ENCODE results near the gene GSAP.
"Not testable (repeated sequence)": the region's sequence is repeated elsewhere in the genome, so short reads cannot be mapped to it uniquely, and the experiment has no call there.

GSAP gene, protein sequence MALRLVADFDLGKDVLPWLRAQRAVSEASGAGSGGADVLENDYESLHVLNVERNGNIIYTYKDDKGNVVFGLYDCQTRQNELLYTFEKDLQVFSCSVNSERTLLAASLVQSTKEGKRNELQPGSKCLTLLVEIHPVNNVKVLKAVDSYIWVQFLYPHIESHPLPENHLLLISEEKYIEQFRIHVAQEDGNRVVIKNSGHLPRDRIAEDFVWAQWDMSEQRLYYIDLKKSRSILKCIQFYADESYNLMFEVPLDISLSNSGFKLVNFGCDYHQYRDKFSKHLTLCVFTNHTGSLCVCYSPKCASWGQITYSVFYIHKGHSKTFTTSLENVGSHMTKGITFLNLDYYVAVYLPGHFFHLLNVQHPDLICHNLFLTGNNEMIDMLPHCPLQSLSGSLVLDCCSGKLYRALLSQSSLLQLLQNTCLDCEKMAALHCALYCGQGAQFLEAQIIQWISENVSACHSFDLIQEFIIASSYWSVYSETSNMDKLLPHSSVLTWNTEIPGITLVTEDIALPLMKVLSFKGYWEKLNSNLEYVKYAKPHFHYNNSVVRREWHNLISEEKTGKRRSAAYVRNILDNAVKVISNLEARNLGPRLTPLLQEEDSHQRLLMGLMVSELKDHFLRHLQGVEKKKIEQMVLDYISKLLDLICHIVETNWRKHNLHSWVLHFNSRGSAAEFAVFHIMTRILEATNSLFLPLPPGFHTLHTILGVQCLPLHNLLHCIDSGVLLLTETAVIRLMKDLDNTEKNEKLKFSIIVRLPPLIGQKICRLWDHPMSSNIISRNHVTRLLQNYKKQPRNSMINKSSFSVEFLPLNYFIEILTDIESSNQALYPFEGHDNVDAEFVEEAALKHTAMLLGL

DNA sequence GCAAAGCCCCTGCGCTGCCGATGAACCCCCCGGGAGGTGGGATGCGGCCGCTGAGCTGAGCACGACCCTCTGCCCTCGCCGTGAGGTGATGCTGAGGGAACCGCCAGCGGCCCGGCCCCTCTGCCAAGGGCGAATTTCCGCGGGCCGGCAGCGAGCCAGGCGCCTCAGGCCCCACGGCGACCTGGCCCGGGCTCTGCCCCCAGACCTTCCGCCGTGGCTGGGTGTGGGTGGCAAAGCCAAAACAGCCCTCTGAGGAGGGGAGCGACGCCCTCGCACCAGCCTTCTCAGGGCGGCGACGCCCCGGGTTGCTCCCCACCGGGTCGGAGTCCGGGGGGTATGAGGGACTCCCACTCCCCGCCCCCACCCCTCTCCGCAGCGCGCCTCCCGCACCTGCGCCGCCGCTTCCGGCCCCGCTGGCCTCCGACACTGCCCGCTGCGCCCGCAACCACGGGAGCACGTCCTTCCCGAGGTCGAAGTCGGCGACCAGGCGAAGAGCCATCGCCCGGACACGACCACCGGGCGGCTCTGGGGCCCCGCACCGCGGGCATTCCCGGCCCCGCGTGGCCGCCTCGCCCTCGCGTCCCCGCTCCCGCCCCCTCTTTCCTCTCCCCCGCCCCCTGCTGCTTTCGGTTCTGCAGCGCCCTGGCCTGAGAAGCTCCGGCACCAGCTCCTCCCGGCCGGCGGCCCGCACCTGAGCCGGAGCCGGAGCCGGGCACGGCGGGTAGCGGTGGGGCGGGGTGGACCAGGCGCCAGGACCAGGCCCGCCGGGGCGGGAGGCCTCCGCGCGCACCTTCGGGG is at the start of gene GSAP:
TSS of gene GSAP (minus strand) at position 527 of the 798 bp plus-strand sequence. CDS start at position 499, 28 bp downstream.
- DNase-seq, result peak; percentile 75

DNA sequence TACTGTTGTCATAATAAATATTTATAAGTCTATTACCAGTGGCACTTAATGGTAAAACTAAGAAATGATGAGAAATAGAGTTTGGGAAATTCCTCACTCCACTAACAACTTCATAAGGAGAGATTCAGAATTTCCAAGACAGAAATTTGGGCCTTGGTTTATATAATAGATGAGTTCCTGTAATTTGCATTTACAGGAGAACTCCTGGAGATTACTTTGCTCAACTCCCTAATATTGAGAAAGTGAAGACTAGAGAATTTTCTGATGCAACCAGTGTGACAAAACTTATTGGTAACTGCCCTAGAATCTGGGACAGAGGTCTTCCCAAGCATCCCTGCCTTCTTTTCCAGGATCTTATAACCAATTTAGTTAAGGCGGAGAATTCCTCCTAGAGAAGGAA is 49.1 kb upstream of the GSAP start:
- peak; percentile 87 for DNase-seq

DNA sequence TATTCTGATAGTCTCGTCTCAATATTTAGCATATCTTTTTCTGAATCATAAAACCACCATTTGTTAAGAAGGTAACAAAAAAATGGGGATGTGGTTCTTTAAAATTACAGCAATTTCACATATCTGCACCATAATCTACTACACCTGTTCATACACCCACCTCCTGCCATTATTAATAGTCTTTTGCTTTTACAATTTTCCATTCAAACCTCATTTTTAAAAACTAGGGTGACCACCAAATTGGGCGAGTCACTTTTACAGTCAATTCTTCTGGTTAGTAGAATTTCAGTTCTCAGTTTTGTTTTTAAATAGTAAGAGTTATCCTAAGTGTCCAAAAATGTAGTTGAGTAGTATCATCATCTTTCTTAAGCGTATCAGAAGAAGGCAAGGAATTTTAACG is 48.4 kb upstream of the GSAP start:
- no peak for DNase-seq

DNA sequence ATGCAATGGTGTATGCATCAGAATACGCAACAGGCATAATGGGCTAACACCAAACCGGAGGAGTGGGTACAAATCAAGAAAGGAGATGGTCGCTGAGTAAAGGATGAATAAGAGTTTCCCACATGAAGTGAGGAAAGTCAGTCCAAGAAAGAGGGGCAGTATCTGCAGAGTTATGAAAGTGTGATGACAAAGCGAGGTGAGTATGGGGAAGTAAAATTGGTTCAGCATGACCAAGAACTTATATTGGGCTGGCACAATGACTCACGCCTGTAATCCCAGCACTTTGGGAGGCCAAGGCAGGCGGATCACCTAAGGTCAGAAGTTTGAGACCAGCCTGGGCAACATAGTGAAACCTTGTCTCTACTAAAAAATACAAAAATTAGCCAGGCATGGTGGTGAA is 47.5 kb upstream of the GSAP start:
- DNase-seq, result peak; percentile 97

DNA sequence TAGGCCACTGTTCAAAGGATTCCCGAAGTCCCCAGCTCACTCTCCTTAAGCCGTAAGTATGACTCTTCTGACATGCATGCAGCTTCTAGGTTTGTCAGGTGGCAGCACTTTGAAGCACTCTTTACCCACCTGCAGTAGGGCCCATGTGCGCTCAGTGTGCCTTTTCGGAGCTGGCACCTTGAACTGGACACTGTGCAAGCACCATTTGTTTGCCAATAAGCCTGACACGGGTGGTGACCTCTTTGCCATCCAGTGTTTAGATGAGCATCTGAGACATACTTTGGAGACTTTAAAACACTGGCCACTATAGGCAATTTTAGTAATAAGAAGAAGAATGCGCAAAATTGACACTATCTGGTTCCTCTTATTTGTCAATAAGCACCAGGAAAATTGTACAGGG is 45.7 kb upstream of the GSAP start:
- no peak for DNase-seq

DNA sequence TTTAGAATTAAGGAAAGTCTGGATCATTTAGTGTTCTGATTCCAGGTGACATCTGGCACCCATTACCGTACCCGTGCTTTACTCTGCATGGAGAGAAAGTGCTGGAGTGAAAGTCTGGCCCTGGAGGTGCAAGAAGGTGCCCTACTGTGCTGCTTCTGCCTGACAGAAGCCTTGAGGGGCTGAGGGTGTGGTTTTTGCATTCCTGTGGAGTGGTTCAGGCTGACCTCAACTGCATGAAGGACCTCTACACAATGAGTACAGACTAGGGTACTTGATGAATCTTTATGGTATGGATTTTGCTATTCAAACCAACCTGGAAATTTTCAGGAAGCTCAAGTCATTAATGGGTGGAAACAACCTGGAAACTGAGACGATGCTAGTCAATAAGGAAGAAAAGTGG is 45.1 kb upstream of the GSAP start:
- DNase-seq, result no peak

DNA sequence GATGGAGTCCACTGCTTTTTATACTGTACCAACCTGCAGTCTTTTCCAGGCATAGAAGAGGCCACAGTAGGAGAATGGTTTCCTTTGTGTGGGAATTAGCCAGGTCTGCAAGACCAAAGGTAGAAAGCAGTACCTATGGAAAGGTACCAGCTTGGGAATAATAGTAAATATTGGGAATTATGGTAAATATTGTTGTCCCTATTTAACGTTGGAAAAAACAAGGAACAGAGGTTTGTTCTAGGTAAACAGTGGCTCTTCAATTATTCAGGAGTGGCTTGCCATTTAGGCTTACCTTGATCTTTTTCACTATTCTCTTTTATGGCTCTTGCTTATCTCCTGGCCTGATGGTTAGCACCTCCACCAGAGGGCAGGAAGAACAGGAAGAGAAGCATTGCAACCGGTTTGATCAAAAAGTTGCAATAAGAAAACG is 43.9 kb upstream of the GSAP start:
- DNase-seq, result no peak

DNA sequence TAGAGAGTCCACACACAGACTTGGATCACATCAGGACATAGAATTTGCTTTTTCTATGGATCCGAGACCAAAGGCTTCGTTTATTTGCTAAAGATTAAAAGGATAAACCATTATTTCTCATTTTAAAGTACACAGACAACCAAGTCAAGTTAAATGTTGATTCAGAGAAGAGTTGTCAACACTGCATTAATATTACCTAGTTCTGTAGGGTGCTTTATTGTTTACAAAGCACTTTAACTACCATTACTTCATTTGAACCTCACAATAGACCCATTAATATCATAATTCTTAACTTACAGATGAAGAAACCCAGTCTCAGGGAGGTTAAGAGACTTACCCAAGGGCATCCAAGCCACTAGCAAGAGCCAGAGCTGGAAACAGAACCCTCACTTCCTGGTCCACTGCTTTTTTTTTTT is 43.2 kb upstream of the GSAP start:
- no peak for DNase-seq

DNA sequence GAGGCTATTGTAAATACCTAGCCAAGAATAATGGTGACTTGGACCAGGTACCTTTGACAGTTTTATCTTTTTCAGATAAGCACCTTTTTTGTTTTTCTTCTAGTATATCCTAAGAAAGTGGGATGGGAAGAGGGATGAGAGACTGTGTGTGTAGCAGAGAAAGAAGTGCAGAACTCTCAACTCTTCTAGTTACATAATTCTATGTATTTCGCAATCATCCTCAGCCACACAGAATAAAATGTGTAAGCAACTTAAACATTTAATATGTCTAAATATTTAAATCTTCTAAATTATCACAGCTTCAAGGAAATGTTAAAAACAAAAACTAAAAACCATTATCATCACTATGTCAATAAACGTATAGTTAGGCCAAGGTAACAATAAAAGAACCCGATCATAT is 42.6 kb upstream of the GSAP start:
- peak; percentile 70 for DNase-seq

DNA sequence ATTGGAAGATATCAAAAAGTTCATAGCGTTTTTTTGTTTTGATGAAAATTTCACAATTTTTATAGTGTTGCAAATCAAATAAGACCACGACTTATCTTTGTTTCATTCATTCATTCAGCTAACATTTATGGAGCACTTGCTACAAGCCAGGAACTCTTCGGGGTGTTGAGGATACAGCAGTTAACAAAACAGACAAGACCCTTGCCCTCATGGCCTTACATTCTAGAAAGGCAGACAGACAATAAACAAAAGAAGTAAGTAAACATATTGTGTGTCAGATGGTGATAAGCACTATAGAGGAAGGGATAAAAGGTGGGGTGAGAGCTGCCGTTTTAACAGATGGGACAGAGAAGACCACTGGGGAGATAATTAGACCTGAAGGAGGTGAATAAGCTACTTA is 41.6 kb upstream of the GSAP start:
- DNase-seq, result no peak

DNA sequence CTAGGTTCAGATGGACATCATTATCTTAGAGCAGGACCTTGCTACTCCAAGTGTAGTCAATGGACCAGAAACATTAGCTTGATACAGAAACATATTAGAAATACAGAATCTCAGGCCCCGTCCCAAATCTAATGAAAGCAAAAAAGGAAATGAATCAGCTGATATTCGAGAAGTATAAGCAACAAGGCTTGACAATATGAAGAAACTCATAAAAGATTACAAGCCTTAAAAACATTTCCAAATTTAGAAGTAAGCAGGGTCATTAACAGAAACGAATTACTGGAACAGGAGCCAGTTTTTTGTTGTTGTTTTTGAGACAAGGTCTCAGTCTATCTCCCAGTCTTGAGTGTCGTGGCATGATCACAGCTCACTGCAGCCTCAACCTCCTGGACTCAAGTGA is 40.5 kb upstream of the GSAP start:
- peak; percentile 69 for DNase-seq

DNA sequence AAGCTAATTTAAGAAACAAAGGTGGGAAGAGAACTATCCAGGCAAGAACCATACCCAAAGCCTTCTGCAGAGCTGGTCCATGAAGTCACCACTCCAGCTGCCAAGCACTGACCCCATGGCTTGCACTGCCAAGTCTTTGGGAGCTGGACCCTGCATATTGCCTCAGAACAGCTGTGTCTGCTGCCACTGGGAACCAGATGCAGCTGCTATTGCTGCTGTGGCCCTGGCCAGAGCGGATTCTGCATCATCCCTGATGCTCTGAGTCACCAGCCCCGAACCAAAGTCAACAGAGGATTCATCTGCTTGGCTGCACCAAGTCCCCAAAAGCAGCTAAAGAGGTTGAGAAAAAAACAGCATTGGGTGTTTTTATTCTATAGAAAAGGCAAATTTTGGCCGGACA is 39.2 kb upstream of the GSAP start:
- peak; percentile 48 for DNase-seq

DNA sequence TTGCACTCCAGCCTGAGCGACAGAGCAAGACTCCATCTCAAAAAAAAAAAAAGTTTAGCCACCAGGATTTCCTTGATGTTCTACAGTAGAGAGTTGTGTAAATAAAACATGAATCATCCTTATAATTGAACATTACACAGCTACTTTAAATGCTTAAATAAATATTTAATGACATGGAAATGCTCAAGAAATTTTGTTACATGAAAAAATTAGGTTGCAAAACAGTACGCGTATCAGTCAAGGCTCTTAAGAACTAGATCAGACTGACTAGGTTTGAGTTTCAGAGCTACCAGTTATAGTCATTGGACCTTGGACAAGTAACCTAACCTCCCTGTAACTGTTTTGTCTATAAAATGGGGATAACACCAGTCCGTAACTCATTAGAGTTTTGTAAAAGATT is 38.7 kb upstream of the GSAP start:
- no peak for DNase-seq

DNA sequence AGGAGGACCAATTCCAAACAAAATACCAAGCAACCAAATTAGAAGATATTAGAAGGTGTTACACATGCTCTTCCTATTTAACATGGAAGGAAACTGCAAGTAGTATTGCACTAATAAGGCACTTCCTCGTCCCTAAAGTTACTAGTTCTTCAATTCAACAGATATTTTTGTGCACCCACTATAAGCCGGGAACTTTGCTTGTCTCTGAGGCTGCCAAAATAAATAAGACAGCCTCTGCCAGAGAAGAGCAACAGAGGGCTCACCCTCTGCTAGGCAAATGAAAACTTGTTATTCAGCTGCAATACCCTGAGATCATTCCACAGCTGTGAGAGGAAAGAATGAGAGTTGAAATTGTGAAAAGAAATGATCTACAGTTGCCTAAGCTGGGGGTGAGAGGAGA is 37.4 kb upstream of the GSAP start:
- DNase-seq, result peak; percentile 77

DNA sequence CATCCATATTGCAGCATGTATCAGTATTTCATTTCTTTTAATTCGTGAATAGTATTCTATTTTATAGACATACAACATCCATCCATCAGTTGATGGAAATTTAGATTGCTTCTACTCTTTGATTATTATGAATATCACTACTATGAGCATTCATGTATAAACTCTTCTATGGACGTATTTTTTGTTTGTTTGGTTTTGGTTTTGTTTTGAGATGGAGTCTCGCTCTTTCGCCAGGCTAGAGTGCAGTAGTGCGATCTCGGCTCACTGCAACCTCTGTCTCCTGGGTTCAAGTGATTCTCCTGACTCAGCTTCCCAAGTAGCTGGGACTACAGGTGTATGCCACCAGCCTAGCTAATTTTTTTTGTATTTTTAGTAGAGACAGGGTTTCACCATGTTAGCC is 35.8 kb upstream of the GSAP start:
- DNase-seq, result not testable (repeated sequence)

DNA sequence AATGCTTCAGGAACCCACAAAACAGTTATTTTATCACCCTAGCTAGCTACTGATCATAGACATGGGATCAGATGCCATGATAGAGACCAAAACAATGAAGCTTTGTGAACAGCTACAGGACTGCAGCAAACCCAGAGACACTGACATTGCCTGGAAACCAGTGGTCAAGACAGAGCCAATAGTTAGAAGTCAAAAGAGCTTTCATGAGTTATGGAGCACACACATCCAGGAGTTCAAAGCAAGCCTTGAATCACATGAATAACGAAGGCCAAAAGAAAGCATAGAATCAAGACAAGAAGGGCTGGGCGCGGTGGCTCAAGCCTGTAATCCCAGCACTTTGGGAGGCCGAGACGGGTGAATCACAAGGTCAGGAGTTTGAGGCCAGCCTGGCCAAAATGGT is 34.5 kb upstream of the GSAP start:
- DNase-seq, result no peak

DNA sequence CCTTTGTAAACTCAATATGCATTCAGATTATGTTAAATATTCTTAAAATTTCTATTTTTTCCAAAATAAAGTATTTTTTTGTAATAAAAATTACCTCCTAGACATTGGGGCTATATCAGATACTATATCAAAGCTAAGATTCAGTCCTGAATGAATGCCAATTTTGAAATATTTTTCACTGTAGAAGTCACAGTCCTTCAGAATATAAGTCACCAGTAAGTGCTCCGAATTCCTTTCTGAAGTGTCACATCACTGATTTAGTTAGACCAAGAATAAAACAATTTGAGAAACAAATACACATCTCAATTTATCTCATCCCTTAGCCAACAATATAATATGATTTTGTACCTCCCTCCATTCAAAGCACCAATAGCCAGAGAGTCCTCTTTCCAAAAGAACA is 33.9 kb upstream of the GSAP start:
- no peak for DNase-seq

DNA sequence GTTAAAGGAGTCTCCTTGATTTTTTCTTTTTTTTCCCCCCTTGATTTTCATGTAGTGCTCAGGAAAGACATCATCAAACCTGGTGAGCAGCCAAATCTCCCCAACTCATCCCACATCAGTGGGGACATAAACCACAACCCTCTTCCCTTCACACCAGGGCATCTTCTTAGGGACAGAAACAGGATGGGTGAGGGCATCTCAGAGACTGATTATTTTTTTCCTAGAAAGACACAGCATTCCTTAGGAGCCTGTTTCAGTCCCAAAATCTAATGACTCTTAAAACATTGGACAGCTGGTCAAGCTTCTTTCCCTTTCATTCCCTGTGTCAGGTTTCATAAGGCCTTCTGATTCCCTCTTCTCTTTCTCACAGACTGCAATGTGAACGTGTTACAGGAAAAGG is 31.5 kb upstream of the GSAP start:
- DNase-seq, result no peak

DNA sequence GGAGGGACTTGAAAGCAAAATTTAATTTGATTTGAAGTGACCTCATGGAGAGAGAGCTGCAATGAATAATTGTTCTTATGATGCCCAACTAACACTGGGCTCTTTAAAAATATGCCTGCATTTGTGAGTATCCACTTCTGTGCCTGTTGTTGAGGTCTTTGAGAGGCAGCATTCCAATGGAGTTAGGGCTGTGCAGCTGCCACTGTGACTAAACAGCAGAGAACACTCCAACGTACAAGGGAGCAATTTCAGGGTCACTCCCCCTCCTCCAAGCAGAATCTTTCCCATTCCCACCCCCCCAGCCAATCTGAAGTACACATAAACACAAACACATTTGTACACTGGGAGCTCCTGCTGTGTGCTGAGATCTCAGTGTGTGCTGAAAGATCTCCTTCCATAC is 28.0 kb upstream of the GSAP start:
- DNase-seq, result no peak

DNA sequence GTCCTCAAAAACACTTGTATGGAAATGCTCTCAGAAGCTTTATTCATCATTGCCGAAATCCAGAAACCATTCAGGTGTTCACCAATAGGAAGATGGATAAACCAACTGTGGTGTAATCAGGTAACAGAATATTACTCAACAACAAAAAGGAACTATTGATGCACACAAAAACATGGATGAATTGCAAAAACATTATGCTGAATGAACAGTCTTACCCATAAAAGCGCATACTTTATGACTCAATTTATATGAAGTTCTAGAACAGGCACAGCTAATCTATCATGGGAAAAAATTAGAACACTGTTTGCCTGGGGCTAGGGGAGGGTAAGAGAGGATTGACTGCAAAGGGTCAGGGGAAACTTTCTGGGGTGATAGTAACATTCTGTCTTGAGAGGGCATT is 26.9 kb upstream of the GSAP start:
- no peak for DNase-seq

DNA sequence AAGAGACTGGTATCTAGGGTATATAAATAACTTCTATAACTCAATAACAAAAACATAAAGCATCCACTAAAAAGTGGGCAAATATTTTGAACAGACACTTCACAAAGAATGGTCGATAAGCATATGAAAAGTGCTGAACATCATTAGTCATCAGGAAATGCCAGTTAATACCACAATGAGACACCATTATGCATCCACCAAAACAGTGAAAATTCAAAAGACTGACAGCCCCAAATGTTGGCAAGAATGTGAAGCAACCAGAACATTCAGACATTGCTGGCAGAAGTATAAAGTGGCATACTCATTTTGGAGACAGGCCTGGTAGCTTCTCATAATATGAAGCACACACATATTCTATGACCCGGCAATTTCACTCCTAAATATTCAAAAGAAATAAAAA is 26.5 kb upstream of the GSAP start:
- peak; percentile 39 for DNase-seq

DNA sequence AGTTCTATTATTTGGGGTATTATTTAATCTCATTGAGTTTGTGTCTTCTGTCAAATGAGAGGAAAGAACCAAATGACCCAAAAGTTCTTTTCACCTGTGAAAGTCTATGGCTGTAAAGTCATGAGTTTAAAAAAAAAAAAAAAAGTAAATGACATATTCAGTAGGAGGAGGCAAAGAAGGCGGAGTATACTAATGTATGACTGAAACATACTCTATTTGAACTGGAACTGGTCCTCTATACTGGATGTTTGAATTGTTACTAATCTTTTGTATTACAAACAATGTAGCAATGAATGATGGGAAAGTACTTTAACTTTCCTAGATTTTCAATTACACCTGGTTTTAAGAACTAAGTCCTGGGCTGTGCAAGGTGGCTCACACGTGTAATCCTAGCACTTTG is 24.9 kb upstream of the GSAP start:
- no peak for DNase-seq

DNA sequence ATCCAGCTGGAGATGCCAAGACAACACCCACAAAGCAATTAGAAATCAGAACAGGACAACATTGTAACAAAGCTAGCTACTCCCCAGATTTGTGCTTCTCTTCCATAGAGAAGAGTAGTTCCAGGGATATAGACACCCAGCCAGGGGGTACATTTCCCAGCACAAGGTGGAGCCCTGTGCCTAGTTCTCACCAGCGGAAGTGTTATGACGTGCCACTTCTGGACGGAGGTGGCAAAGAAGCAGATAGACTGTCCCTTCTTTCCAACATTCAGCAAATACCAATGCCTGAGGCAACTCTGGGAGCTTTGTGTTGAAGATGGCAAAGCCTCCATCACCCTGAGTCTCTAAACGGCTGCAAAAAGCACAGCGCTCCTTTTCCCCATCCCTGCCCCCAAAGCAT is 23.4 kb upstream of the GSAP start:
- DNase-seq, result peak; percentile 70
